ENCODE data around the gene RAD51B. TPM values are rescaled to one million over a fixed set of nuclear protein-coding genes. Genes with fewer than 3 reads are reported as not detected.

The RAD51B gene
- total RNA-seq, 1 experiment from 2014 or later, result 16.7 TPM

- Histone ChIP-seq H2BK15ac (ENCODE audit: low read depth, low read length) (no peak overlapping the region), H2BK20ac (ENCODE audit: low read depth, low read length, poor library complexity, severe bottlenecking) (no peak overlapping the region), H3K4ac (ENCODE audit: low read depth, low read length) (no peak overlapping the region), H3K9me3 (ENCODE audit: control insufficient read depth, low read depth, low read length) (no peaks in the 10 kb centered on the region), H2BK5ac (ENCODE audit: insufficient read length, low read length) (no peak overlapping the region), H3K56ac (ENCODE audit: insufficient read length, low read depth, low read length) (no peak overlapping the region), H4K8ac (replicated peaks; ENCODE audit: insufficient read length, low read depth, low read length) (no peak overlapping the region), H3K4me2 (ENCODE audit: insufficient read depth, insufficient read length, low read length) (no peak overlapping the region), H3K27ac (ENCODE audit: insufficient read length, low read depth, low read length) (no peak overlapping the region), H2AK5ac (ENCODE audit: insufficient read length, low read length) (no peak overlapping the region), H3K18ac (ENCODE audit: insufficient read length, low read depth, low read length) (no peak overlapping the region), H2AFZ (ENCODE audit: low read length) (no peak overlapping the region), H3K27me3 (ENCODE audit: insufficient read depth, low read length) (no peaks in the 10 kb centered on the region), H3K14ac (ENCODE audit: insufficient read depth, low read length) (no peak overlapping the region; the same call in 1 of the 2 replicates), H3K23ac (ENCODE audit: insufficient read length, low read depth, low read length) (no peak overlapping the region), H3K23me2 (ENCODE audit: insufficient read length, low read depth, low read length, poor library complexity, severe bottlenecking) (no peaks in the 10 kb centered on the region), H3T11ph (ENCODE audit: low read length) (no peak overlapping the region), H2BK12ac (ENCODE audit: insufficient read length, low read depth, low read length) (no peak overlapping the region), H2BK120ac (ENCODE audit: low read depth, low read length, poor library complexity, severe bottlenecking) (no peak overlapping the region), H3K79me1 (ENCODE audit: insufficient read depth, low read depth, low read length, poor library complexity, severe bottlenecking) (no peaks in the 10 kb centered on the region), H4K5ac (ENCODE audit: insufficient read length, low read depth, low read length) (no peak overlapping the region), H3K9ac (ENCODE audit: extremely low read depth, insufficient read length, low read length) (no peak overlapping the region), H4K91ac (ENCODE audit: insufficient read length, low read depth, low read length) (no peak overlapping the region), H3K4me1 (ENCODE audit: insufficient read depth, low read length) (no peaks in the 10 kb centered on the region), H4K20me1 (ENCODE audit: control insufficient read depth, insufficient read depth, insufficient read length) (no peaks in the 10 kb centered on the region), H3K79me2 (ENCODE audit: insufficient read depth, low read length) (no peaks in the 10 kb centered on the region)
- no peak for TF ChIP-seq CTCF (conservative IDR thresholded peaks at IDR 0.05)
- Mint-ChIP-seq H3K4me3 (peak overlapping the region in 1 of 2 experiments; percentile 56; a peak in 2 of 5 replicates), H3K9me3 (peaks cover 0 to under 1% of the 10 kb centered on the region in 2 experiments; a peak in 2 of 5 replicates), H3K27me3 (ENCODE audit: low read depth) (peaks cover 34% of the 10 kb centered on the region), H3K4me1 (peaks cover 26 to 38% of the 10 kb centered on the region in 2 experiments), H3K36me3 (ENCODE audit: insufficient read depth in 1 of 3, low read depth in 3 of 3) (no peaks in the 10 kb centered on the region), H3K27ac (no peak overlapping the region)
- DNase-seq, result no peak
- no CpG with 5 or more reads among the region's 3 CpGs for WGBS (ENCODE audit: extremely low coverage, insufficient read length, low lambda C conversion rate)
Measured at GRCh38 chr14:68691792-68692118, 872.2 kb downstream of the RAD51B start.
